Embryonic facial prominence (tissue), 1 donor: Measurements from ENCODE around the gene KCNH1.

Experiments used
- DNase-seq: peaks from one replicate; pipeline ENCODE4 v3.0.0-alpha.2; 2016; ENCODE audit errors: extremely low spot score

The KCNH1 gene

DNA sequence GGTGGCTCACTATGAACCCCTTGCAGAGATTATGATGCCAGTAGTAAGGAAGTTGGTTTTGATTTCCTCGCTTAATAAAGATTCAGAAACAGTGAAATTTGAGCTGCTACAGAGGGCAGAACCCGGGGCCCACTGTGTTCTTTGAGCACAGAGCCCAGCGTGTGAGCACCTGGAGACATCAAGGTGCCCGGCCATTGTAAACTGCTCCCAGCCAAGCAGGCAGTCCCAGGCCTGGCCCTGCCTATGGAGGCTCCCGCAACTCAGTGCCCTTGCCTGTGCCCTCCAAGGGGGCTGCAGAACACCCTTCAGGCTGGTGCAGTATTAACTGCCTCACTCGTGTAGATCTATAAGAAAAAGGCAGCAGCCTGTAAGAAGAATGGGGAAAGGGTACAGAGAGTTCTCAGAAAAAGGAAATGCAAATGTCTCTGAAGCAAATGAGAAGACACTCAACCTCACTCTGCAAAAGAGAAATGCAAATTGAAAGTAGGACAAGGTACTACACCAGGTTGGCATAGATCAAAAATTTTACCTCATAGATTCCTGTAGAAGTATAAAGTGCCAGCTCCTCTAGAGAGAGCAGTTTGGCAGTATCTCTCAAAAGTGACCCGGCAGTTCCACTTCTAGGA, 481.5 kb downstream of the KCNH1 start:
- DNase-seq, result no peak

- no peak for DNase-seq
Measured at GRCh38 chr1:210650403-210650802, 483.5 kb downstream of the KCNH1 start.

GRCh38 chr1:210648588-210649269, 485.2 kb downstream of the KCNH1 start:
- DNase-seq, result no peak

DNA sequence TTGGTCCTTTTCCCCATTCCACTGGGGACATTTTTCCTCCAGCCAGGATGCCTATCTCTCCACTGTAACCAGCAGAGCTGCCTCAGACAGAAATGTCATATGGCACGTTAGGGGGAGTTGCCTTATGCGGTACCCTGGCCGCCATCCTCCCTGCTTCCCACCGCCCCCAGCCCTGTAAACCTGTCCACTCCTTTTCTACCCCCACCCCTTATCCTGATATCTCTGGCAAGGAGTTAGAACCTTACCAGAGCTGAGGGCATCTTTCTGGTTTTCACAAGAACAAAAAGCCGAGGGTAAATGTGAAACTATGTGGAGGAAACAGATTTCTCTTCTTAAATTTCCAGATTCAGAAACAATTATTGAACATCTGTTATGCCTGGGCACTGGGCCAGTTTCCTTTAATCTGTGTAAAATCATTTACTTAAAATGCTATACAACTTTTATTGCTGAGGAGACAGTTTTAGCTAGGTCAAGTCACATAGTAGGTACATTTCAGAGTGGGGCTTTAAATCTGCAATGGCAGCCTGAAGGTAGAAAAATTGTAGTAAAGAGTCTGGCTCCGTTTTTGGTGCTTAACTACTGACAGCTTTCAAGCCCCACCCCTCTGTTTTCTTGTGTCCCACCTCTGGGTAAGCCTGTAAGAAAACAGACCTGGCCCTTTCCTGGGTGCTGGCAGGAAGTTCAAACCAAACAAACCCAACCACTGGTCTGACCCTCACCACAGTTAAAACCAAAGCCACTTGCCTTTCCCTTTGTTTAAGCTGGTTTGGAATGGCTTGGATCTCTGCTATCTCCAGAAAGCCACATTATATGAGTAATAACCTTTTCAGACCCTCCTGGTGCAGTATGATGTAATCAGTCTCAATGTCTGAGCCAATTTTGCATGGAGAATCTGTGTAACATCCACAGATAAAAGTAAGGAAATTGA, 486.3 kb downstream of the KCNH1 start:
- no peak for DNase-seq

DNA sequence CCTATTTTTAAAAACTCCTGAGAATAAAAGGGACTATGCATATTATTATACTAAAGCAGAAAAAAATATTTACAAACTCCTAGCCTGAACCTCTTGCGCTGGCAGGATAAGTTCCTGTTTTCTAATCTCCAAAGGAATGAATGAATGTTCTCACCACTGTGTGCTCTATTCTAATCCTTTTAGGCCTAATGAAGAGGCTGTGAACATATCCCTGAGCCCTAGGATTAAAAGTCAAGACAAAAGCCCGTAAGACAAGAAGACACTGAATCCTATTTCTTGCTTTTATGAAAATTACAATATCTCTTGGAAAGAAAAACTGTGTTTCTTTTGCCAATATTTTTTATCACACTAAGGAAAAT, 487.7 kb downstream of the KCNH1 start:
- no peak for DNase-seq

DNA sequence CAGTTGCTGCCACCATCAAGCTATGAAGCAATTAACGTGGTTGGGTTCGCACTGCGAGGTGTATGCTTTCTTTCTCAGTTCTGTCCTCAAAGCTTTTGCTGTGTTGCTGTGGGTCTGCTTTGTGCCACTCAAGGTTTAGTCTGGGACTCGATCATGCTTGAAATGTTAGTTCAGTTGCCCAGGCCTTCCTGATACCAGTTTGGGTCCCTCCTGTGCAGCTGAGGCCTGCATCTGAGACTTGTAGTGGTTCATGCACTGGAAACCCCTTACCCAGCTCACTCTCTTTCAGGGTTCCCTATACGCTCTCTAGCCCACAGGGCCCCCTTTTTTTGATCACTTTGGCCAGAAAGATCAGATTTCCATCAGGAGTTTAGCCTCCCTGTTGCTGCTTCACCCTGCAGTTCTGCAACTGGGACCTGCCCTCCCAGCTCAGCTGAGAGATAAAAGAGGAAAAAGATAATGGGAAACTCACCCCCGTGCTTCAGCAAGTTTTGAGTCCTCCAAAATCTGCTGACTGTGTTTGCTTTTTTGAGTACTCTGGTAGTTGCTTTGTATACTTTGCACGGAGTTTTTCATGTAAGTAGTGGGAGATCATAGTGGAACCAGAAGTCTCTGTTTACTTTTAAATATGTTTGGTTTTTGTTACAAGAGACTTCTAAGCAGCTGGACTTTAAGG, 488.2 kb downstream of the KCNH1 start:
- DNase-seq, result no peak

GRCh38 chr1:210641582-210641981, 492.4 kb downstream of the KCNH1 start:
- DNase-seq, result no peak

- no peak for DNase-seq
Measured at GRCh38 chr1:210635108-210635507, 498.8 kb downstream of the KCNH1 start.

- DNase-seq, result no peak
Measured at GRCh38 chr1:210633636-210634035, 500.3 kb downstream of the KCNH1 start.

DNA sequence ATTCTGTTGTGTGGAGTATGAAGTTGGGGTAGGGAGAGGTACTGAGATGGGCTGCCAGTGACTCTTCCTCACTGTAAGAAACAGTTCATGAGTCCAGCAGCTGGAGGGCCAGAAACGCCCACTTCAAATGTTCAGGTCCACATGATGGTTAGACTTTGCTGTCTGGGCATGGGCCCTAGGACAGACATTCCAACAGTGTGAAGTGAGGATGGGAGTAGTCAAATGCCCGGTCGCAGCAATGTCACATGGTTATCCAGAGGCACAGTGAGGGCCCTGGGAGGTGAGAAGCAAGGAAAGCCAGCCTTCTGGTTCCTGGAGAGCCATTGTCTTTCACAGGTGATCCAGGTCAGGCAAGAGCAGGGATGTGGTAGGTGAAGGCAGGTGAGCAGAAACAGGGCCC, 500.8 kb downstream of the KCNH1 start:
- no peak for DNase-seq

DNA sequence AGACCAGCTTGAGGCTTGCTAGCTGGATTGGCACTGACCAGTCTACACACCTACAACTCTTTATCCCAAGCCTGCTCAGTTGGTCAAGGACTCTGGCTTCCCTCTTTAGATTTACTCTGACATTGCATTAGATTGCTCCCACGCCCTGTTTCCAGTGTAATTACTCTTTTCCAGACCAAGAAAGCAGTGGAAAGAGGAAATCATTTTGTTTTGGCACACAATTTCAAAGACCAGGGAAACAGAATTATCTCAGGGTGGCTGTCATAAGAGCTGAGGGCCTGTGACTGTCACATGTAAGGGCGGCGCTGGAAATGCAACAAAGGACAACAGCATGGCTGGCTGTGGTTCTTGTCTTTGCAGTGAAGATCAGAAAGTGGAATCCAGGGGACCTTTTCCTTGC, 502.5 kb downstream of the KCNH1 start:
- no peak for DNase-seq

GRCh38 chr1:210629276-210629675, 504.7 kb downstream of the KCNH1 start:
- no peak for DNase-seq

DNA sequence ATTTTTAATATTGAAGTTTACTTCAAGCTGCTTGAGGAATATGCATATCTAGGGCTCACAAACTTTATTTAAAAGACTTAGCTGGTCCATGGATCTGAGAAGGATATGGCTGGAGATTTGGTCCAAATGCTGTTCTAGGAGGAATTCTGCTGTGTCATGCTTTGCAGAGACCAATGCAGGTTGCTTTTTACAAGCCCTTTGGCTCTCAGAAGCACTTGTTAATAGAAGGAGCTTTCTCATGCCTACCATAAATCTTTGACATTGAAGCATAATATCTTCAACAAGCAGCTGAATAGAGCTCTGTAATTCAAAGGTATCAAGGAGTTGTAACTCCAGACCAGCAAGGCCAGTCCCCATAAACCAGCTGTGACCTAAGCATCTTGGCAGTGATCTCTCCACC, 506.2 kb downstream of the KCNH1 start:
- no peak for DNase-seq
